HG03521 (cell line): ENCODE results near the gene MACF1.

Source experiments
- ATAC-seq: cut with Tn5 transposase; IDR thresholded peaks from one replicate; pipeline ENCODE4 v1.9.1; 2021; ENCODE audit warnings: mild to moderate bottlenecking, moderate library complexity; ENCODE audit not compliant: unreplicated experiment

MACF1 gene

GRCh38 chr1:39213511-39214002 lies 9.1 kb downstream of the MACF1 start:
- ATAC-seq, result no peak

- ATAC-seq, result no peak
Observed at GRCh38 chr1:39214021-39214713, 9.7 kb downstream of the MACF1 start.

GRCh38 chr1:39214714-39214997 lies 10.2 kb downstream of the MACF1 start:
- no peak for ATAC-seq

GRCh38 chr1:39214998-39215873 lies 10.7 kb downstream of the MACF1 start:
- ATAC-seq, result peak; percentile 53

DNA sequence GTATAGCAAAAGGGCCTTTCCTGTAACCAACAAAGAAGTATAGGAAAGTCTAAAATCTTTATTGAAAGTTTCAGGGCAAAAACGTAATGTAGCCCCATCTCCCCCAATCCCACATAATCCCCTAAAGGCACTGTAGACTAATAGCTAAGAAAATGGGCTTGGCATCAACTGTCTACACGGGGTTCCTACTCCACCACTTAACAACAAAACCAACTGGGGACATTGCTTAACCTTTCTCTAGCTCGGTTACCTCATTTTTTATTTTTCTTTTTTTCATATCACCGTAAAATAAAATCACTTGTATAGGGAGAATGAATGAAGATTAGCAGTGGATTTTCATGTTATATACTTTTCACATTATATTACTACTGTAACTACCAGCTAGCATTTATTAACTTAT lies 12.3 kb downstream of the MACF1 start:
- ATAC-seq, result no peak

- no peak for ATAC-seq
Observed at GRCh38 chr1:39220891-39221870, 16.7 kb downstream of the MACF1 start.

DNA sequence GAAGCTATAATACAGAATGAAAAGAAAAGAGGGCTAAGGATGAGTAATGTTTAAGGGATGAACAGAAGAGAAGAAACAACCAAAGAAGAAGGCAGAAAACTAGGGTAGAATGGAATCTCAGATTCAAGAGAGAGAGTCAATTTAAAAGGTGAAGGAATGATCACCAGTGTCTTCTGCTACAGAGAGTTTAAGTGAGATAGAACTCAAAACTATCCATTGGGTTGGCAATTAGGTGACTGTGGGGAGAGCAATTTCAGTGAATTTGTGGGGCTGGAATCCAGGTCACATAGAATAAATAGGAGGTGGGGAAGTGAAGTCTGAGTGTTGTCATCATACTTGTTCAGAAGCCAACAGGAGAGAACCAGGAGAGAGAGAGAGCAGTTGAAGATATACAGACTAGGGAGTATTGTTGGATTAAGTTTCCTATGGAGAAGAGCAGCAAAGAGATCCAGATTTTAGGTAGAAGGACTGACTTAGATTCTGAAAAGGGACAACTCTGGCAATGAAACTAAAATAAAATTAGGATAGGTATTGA lies 19.9 kb downstream of the MACF1 start:
- ATAC-seq, result no peak

GRCh38 chr1:39226836-39227235 lies 22.3 kb downstream of the MACF1 start:
- no peak for ATAC-seq

- ATAC-seq, result no peak
Observed at GRCh38 chr1:39228252-39228651, 23.8 kb downstream of the MACF1 start.

DNA sequence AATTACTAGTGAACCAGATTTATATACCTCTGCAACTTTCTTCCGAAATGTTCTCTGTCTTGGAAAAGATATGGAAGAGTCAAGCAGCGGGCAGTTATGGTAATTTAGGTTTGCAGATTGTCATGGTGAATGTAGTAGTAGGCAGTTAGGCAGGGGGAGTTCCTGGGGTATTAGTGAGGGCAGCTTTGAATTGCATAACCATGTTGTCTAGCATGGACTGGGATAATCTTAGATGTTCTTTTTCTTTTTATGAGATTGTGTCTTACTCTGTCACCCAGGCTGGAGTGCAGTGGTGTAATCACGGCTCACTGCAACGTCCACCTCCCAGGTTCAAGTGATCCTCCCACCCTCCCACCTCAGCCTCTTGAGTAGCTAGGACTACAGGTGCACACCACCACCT lies 25.0 kb downstream of the MACF1 start:
- ATAC-seq, result no peak

- ATAC-seq, result peak; percentile 71
Observed at GRCh38 chr1:39230261-39231190, 26.0 kb downstream of the MACF1 start.

DNA sequence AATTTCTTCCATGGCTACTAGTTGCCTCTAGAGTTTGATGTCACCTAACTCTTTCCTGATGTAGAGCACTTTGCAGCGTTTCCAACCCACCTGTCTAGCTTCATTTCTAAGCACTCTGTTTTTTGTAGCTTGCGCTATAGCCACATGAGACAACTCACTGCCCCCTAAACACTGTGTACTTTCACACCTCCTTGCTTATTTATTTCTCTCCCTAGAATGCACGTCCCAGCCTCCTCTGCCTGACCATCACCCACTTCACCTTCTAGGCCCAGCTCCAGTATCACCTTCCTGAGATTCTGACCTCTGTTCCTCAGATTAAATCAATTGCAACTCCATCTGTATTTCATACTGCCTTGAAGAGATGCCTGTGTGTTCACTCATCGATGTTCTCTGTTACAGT lies 32.5 kb downstream of the MACF1 start:
- no peak for ATAC-seq

DNA sequence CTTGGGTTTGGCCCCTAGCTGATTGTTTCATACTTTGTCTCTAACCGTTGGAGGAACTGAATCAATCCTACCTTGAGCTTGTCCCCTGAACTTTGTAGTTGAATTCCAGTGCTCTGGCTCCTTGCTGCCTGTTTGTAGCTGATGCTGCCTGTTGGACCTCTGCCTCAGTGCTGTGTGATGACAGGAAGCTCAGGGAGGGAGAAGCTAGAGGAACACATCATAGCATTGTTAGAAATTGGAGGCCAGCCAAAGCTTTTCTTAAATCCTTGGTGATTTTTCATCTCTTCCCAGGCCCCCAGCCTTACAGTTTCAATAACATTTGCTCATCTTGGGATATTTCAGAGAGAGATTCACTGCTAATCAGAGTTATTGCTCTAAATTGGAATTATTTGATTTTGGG lies 34.0 kb downstream of the MACF1 start:
- no peak for ATAC-seq

DNA sequence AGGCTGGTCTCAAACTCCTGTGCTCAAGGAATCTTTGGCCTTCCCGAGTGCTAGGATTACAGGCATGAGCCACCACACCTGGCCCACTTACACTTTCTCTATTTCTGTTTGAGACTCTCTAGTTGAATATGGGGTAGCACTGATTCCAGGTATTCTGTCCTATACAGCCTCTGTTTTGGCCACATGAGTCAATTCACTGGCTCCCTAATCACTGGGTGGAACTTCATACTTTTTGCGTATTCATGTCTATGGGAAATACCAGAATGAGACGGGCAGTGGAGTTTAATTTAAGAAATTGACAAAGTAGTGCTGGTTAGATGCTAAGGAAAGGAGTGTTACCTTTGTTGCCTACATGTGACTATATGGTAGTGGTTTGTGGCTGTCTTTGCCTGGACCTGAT lies 35.5 kb downstream of the MACF1 start:
- ATAC-seq, result no peak

DNA sequence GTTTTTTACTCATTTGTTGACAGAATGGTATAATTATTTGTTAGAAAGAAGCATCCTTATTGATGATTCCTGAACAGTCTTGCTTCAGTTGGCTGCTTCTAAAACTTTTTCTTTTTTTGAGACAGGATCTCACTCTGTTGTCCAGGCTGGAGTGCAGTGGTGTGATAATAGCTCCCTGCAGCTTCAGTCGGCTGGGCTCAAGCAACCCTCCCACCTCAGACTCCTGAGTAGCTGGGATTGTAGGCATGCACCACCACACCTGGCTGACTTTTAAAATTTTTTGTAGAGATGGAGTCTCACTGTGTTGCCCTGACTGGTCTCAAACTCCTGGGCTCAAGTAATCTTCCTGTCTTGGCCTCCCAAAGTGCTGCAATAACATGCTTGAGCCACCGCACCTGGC lies 38.8 kb downstream of the MACF1 start:
- no peak for ATAC-seq

GRCh38 chr1:39250460-39251240 lies 46.2 kb downstream of the MACF1 start:
- ATAC-seq, result no peak

DNA sequence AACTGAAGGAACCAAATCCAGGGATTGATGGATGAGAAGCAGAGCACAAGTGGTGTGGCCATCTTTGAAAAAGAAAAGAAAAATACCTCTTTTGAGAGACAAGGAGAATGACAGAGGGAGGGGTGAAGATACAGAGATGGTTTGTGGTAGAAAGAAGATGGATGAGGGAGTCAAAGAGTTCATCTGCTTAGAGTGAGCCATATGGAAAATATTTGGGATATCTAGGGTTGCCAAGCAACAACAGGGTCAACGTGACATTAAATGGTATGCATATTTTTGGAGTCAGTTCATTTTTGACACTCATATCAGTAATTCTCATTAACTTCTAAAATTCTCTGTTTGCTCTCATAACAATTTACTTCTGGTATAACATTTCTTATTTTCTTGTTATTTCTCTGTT lies 50.7 kb downstream of the MACF1 start:
- no peak for ATAC-seq

GRCh38 chr1:39258146-39258924 lies 53.8 kb downstream of the MACF1 start:
- no peak for ATAC-seq
